Lower leg skin (tissue), 3 donors: ENCODE measurements around the gene PNMT.

Experiments used
- CTCF ChIP-seq, 3 donors: fragments of 450-650 bp; IDR thresholded peaks; one replicate each; pipeline ENCODE4 v1.5.1; 2016; ENCODE audit warnings: antibody characterized with exemption in 3 of 3, mild to moderate bottlenecking in 3 of 3, moderate library complexity in 2 of 3
- POLR2A ChIP-seq, 2 donors: fragments of 450-650 bp; IDR thresholded peaks; one replicate each; pipeline ENCODE4 v1.6.1; 2016 to 2017; ENCODE audit warnings: antibody characterized with exemption in 2 of 2, mild to moderate bottlenecking in 1 of 2, moderate library complexity in 1 of 2

- TF ChIP-seq CTCF (IDR thresholded peaks at IDR 0.05) (no peak), POLR2A (IDR thresholded peaks at IDR 0.05) (no peak)
Measured at GRCh38 chr17:39627712-39628516, 40.3 kb upstream of the PNMT start.
